ENCODE results near the gene GALNT18. TPM values are rescaled to one million over a fixed set of nuclear protein-coding genes. Genes with fewer than 3 reads are reported as not detected.

The GALNT18 gene
- total and polyA plus RNA-seq, 2 of the 4 experiments (the other 2 are of a cell fraction) = 9.5 to 11.3 TPM

- no peak for TF ChIP-seq MXI1 (IDR thresholded peaks at IDR 0.05; ENCODE audit: borderline replicate concordance, low read depth, low read length)
These were observed 76.2 kb downstream of the GALNT18 start (continued) for GRCh38 chr11:11545285-11546275.

DNA sequence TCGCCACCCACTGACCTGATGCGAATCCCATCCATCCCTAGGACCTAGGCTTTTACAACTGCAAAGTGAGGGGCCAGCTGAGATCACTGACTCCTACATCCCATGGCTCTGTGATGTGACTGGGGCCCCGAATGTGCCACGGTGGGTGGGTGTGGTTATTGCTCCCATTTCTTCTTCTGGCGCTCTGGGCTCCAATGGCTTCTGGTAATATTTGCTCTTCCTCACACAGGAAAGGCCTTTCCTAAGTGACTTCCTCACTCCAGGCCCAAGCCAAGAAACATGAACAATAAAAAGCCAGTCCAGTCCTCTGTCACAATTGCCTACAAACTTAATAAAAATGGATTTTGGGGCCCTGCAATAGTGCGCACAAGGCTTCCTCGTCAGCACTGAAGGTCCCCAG is 78.1 kb downstream of the GALNT18 start:
- H3K14ac ChIP-seq (replicated peaks; ENCODE audit: low read depth, low read length) = no peak overlapping the region
- TF ChIP-seq RAD21 (IDR thresholded peaks at IDR 0.05; ENCODE audit: low read length) = no peak
- TF ChIP-seq ELK1 (IDR thresholded peaks at IDR 0.05; ENCODE audit: borderline replicate concordance, low read depth, low read length) = no peak
- TF ChIP-seq NFE2L2 (IDR thresholded peaks at IDR 0.05; ENCODE audit: low read depth, low read length) = no peak
- TF ChIP-seq CEBPB (IDR thresholded peaks at IDR 0.05; ENCODE audit: low read depth, low read length) = no peak
- TF ChIP-seq SMC3 (IDR thresholded peaks at IDR 0.05; ENCODE audit: low read depth, low read length) = no peak
- no peak for TF ChIP-seq MXI1 (IDR thresholded peaks at IDR 0.05; ENCODE audit: borderline replicate concordance, low read depth, low read length)
- no peak for TF ChIP-seq CHD1 (IDR thresholded peaks at IDR 0.05; ENCODE audit: low read depth, low read length)
- TF ChIP-seq RCOR1 (IDR thresholded peaks at IDR 0.05; ENCODE audit: insufficient replicate concordance, low read length) = no peak
- TF ChIP-seq MAFK (IDR thresholded peaks at IDR 0.05; ENCODE audit: low read depth, low read length) = no peak
- TF ChIP-seq, protein P1, sequence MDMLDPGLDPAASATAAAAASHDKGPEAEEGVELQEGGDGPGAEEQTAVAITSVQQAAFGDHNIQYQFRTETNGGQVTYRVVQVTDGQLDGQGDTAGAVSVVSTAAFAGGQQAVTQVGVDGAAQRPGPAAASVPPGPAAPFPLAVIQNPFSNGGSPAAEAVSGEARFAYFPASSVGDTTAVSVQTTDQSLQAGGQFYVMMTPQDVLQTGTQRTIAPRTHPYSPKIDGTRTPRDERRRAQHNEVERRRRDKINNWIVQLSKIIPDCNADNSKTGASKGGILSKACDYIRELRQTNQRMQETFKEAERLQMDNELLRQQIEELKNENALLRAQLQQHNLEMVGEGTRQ (IDR thresholded peaks at IDR 0.05; ENCODE audit: low read depth, low read length) = no peak
- no peak for TF ChIP-seq POLR2A (IDR thresholded peaks at IDR 0.05; ENCODE audit: low read depth, low read length)
- no peak for TF ChIP-seq FOS (IDR thresholded peaks at IDR 0.05; ENCODE audit: low read depth, low read length)
- no peak for TF ChIP-seq MAZ (IDR thresholded peaks at IDR 0.05; ENCODE audit: borderline replicate concordance, low read depth, low read length)
- TF ChIP-seq RFX5 (IDR thresholded peaks at IDR 0.05; ENCODE audit: low read depth, low read length) = no peak
- no peak for TF ChIP-seq BHLHE40 (IDR thresholded peaks at IDR 0.05; ENCODE audit: low read depth, low read length)
- no peak overlapping the region for H4K5ac ChIP-seq (ENCODE audit: low read depth, low read length)
- no peak overlapping the region for H3K56ac ChIP-seq (ENCODE audit: extremely low read depth, insufficient read depth, low read length)
- CTCF ChIA-PET = no interaction called here
- in situ Hi-C loops (cut with MboI; ENCODE audit: low sequenced_read_pairs) (no loop called here), dilution Hi-C loops (cut with HindIII; ENCODE audit: low sequenced_read_pairs, unreplicated experiment) (no loop called here), intact Hi-C loops (cut with micrococcal nuclease) (no loop called here)
- H3K9me1 ChIP-seq (ENCODE audit: insufficient read depth, low read length) = no peaks in the 10 kb centered on the region
- no peak overlapping the region for H2AK9ac ChIP-seq (replicated peaks; ENCODE audit: low read depth, low read length, poor library complexity)
- no peak overlapping the region for H2AK5ac ChIP-seq (ENCODE audit: low read depth, low read length)
- no peak overlapping the region for H3K4me3 ChIP-seq (ENCODE audit: insufficient read depth, low read depth, low read length)
- no peak overlapping the region for H3K27ac ChIP-seq (ENCODE audit: insufficient read depth, low read length)
- no peaks in the 10 kb centered on the region for H3K36me3 ChIP-seq (ENCODE audit: control insufficient read depth, insufficient read depth, low read length)
- POLR2A ChIA-PET (ENCODE audit: unreplicated experiment) = no interaction called here
- no peak overlapping the region for H4K8ac ChIP-seq (ENCODE audit: low read depth in 2 of 2, low read length in 2 of 2)
- DNase-seq = no peak
- no peak overlapping the region for H3K9ac ChIP-seq (ENCODE audit: low read depth, low read length)
- H3K79me1 ChIP-seq (ENCODE audit: low read depth in 1 of 2, low read length in 2 of 2) = no peaks in the 10 kb centered on the region; a peak in 1 of 4 replicates
- no peak overlapping the region for H2BK15ac ChIP-seq (ENCODE audit: low read depth, low read length)
- H3K4me1 ChIP-seq (ENCODE audit: control insufficient read depth, insufficient read depth, low read length) = no peaks in the 10 kb centered on the region
- H3K9me3 ChIP-seq (ENCODE audit: control insufficient read depth, insufficient read depth, low read length) = no peaks in the 10 kb centered on the region
- no peak for ATAC-seq (ENCODE audit: low read depth)
- H3K4me2 ChIP-seq (ENCODE audit: low read depth, low read length) = no peak overlapping the region
- H2BK5ac ChIP-seq (ENCODE audit: low read depth, low read length, poor library complexity, severe bottlenecking) = no peak overlapping the region
- H3K4ac ChIP-seq (ENCODE audit: low read depth, low read length) = no peak overlapping the region
- H4K20me1 ChIP-seq (ENCODE audit: insufficient read depth, low read length) = no peaks in the 10 kb centered on the region; the same call in 1 of the 2 replicates
- no TSS peak for BruUV-seq (replicated peaks)
- H3K27me3 ChIP-seq (ENCODE audit: control insufficient read depth, insufficient read depth, low read length) = peaks cover 4% of the 10 kb centered on the region; the same call in 1 of the 2 replicates
- H4K91ac ChIP-seq (ENCODE audit: insufficient read depth, low read depth, low read length) = no peak overlapping the region
- H3K18ac ChIP-seq (ENCODE audit: low read depth, low read length) = no peak overlapping the region
- no peak overlapping the region for H2BK20ac ChIP-seq (ENCODE audit: low read depth, low read length)
- no CpG with 5 or more reads among the region's 7 CpGs for WGBS, 2 experiments (ENCODE audit: extremely low coverage in 2 of 2, insufficient read length in 1 of 2)
- H2AFZ ChIP-seq (replicated peaks; ENCODE audit: low read length, poor library complexity) = no peak overlapping the region
- no peak overlapping the region for H2BK120ac ChIP-seq (ENCODE audit: low read depth, low read length)
- H3K23ac ChIP-seq (ENCODE audit: low read depth, low read length) = no peak overlapping the region

Data from IMR-90 (cell line).